UCSD-AML1 (cell line): Measurements from ENCODE around the gene DCP1A.
"Not testable (repeated sequence)": the region's sequence is repeated elsewhere in the genome, so short reads cannot be mapped to it uniquely, and the experiment has no call there.

Source experiments
- DNase-seq: peaks from one replicate; lab custom pipeline; 2025; ENCODE audit not compliant: unreplicated experiment; lab: John Stamatoyannopoulos, UW

DCP1A gene

DNA sequence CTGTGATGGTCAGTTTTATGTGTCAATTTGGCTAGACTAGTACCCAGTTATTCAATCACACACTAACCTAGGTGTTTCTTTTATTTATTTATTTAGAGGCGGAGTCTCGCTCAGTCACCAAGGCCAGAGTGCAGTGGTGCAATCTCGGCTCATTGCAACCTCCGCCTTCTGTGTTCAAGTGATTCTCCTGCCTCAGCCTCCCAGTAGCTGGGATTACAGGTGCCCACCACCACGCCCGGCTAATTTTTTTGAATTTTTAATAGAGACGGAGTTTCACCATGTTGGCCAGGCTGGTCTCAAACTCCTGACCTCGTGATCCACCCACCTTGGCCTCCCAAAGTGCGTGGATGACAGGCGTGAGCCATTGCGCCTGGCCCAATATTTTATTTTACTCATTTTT is 78.2 kb downstream of the DCP1A start:
- DNase-seq = not testable (repeated sequence)

DNA sequence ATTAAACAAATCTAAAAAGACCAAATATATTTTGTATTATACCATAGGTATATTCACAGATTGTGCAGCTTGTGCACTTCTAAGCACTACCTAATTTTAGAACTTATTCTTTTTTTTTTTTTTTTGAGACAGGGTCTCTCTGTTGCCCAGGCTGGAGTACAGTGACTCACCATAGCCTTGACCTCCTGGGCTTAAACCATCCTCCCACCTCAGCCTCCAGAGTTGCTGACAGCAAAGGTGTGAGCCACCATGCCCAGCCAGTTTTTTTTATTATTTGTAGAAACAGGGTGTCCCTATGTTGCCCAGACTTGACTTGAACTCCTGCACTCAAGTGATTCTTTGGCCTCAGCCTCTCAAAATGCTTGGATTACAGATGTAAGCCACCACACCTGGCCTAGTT is 79.6 kb downstream of the DCP1A start:
- no peak for DNase-seq

DNA sequence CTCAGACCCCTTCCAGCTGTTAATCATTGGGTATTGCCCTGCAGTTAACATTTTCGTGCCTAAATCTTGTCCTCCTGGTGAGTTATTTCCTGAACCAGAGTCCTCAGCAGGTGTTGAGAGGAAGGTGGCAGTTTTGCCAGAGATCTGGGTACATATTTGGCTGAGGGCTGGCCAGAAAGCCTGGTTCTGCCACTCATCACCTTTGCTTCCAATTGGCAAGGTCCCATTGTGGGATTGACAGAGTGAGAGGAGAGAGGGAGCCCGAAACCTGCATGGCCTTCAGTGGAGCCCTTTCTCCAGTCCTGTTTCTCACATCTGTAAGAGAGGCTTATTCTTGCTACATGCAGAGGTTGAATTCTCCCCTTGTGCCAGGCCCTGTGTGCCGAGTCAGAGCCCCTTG is 82.6 kb downstream of the DCP1A start:
- no peak for DNase-seq

DNA sequence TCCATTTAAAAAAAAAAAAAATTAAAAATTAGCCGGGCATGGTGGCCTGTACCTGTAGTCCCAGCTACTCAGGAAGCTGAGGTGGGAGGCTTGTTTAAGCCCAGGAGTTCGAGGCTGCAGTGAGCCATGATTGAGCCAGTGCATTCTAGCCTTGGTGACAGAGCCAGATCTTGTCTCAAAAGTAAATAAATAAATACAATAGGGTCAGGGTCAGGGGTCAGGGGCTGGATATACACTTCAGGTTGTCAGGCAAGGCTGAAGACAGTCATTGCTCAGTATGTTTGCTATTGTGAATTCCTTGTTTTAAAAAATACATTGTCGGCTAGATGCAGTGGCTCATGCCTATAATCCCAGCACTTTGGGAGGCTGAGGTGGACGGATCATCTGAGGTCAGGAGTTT is 83.4 kb downstream of the DCP1A start:
- DNase-seq = no peak

DNA sequence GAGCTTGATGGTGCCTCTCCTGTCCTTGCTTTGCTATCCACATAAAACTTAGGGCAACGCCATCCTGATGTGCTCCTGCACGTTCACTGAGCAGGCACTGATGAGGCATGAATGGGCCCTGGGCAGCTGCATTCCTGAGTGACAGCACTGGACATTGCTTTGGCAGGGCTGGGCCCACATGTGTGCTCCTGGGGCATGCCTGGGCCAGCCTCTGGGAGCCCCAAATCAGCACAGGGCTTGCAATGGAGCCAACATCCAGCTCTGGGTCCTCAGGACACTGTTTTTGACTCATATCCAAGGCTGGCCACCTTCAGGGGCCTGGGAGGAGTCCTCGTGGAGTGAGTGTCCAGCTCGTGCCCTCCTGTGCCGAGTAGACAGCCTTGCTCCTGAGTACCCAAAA is 85.6 kb downstream of the DCP1A start:
- DNase-seq = no peak

DNA sequence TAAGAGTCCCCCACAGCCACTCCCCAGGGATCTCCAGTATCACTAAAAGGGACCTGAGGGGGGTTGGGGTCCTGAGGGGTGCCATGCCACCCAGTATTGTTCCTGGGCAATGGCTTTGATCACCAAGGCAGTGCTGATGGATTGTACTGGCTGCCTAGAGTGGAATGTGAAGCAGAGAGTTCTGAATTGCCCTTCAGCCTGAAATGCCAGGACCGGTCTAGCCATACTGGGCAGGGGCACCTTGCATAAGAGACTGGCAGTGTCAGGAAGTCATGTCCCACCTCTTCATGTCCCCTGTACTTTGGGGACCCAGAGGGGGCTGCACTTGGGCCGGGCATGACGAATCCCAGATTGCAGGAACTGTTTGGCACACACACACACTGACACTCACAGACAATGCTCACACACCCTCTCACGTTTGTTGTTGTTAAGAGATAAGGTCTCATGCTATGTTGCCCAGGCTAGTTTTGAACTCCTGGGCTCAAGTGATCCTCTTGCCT is 87.0 kb downstream of the DCP1A start:
- DNase-seq = no peak

DNA sequence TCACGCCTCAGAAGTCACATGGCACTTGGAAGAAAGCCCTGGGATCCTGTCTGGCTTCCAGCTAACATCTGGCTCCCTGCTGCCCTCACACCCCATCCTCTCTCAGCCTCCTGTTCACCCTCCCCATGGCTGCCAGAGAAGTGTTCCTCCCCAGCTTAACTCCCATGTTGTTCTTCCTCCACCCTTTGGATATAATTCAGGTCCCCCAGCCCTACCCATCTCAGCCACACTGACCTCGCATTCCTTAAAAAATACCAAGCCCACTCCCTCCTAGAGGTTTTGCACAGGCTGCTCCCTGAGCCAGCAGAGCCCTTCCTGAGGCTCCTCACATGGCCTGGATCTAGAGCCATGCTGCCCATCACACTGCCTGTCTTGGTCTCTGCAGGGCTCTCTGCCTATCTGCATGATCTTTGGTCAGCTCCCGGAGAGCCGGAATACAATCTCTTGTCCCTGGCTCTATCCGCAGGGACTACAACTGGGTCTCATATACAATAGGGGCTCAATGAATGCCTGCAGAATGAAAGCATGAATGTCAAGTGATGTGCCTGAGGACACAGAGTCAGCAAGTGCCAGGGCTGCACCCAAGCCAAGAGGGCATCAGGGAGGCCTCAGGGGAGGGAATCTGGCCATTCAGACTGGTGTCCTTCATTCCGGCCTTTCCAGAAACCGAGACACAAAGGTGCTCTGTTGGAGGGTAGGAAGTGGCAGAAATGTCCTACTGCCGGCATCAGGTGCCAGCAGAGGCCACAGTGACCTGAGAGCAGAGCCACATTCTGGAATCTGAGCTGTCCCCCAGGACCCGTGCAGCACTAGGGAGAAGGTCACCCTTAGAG is 87.7 kb downstream of the DCP1A start:
- DNase-seq = no peak

DNA sequence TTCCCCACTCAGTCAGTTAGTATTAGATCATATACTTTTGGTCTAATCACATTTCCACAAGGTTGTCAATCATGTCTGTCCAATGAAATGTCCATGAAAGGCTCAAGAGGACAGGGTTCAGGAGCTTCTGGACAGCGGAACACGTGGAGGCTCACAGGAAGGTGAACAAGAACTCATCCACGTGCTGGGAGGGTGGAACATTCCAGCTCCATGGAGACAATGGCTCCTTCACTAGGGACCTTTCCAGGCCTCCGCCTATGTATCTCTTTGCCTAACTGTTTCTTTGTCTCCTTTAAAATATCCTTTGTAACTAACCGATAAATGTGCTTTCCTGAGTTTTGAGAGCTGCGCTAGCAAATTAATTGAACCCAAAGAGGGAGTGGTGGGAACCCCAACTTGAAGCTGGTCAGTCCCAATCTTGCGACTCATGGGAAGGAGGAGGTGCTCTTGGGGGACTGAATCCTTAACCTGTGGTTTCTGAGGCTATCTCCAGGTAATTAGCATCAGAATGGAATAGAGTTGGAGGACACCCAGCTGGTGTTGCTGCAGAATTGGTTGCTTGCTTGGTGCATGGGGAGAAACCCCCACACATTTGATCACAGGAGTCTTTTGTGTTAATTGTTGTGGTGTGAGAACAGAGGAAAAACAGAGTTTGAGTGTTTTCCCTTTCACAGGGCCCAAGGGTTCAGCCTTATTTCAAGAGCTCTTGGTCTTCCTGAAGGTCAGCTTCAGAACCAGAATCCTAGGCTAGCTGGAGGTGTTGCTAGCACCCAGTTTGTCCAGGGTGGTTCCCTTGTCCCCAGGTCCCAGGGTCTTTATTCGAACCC is 88.5 kb downstream of the DCP1A start:
- no peak for DNase-seq

DNA sequence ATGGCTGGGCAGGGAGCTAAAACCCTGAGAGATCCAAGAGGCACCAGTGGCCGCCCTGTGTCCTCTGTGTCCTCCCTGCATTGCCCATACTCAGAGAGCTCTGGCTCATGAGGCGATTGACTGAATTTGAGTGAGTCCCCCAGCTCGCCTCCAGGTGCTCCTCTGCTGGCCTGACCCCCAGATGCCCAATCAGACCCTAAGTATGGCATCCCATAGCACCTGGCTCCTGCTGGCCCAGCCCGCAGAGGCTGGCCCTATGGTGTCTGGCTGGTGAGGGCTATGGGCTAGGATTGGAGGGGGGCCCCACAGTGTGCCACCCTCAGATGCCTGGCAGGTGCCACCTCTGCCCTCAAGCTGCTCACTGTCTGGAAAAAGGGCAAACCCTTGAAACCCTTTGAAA is 89.9 kb downstream of the DCP1A start:
- no peak for DNase-seq

DNA sequence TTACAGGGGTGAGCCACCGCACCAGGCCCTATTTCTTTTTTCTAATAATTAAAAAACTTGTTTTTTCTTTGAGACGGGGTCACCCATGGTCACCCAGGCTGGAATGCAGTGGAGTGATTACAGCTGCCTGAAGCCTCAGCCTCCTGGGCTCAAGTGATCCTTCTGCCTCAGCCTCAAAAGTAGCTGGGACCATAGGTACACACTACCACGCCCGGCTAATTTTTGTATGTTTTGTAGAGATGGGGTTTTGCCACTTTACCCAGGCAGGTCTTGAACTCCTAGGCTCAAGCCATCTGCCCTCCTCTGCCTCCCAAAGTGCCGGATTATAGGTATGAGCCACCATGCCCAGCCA is 90.7 kb downstream of the DCP1A start:
- no peak for DNase-seq

DNA sequence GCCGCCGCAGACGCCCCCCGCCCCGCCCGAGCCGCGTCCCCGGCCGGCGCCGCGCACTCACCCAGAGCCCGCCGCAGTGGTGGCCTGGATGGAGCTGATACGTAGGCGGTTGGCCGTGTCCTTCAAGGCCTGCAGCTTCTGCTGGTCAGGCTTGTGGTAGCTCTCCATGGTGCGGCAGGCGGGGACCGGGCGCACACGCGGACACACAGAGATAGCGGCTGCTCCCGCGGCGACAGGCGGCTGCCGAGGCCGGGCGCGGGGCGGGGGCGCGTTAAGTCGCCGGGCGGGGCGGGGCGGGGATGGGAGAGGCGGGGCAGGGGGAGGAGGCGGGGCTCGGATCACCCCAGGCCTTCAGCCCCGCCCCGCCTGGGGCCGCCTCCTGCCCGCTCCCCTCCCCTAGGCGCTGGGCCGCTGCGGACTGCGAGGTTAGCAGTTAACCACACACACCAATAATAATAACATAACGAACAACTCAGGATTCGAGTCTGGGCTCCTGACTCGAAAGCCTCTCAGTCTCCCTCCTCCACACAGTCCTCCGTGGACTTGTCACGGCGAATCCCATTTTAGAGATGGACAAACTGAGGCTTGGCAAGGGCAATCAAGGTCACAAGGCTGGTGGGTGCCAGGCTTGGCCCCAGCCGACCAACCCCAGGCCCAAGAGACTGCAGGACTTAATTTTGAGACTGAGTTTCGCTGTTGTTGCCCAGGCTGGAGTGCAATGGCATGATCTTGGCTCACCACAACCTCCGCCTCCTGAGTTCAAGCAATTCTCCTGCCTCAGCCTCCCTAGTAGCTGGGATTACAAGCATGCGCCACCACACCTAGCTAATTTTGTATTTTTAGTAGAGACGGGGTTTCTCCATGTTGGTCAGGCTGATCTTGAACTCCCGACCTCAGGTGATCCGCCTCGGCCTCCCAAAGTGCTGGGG is 91.3 kb downstream of the DCP1A start, which contains the start of gene TKT:
Gene TKT (minus strand): TSS at position 248 of the 929 bp plus-strand sequence. CDS start 80 bp downstream, at position 168.
- DNase-seq = peak; percentile 90

DNA sequence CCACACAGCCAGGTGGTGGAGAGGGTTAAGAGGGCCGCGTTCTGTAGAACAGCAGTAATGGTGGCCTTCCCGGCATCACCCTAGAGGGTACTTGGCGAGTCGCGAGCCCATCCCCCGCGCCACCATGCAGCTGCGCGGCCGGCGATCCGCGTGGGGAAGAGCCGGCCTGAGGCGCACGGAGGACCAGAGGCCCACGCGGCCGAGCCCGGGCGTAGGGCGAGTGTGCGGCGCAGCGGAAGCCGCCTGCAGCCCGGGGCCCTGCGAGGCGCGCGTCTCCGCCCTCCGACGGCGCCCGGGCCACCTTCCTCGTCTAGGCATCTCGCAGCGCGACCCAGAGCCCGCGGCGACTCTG is 91.9 kb downstream of the DCP1A start:
- DNase-seq = peak; percentile 73

DNA sequence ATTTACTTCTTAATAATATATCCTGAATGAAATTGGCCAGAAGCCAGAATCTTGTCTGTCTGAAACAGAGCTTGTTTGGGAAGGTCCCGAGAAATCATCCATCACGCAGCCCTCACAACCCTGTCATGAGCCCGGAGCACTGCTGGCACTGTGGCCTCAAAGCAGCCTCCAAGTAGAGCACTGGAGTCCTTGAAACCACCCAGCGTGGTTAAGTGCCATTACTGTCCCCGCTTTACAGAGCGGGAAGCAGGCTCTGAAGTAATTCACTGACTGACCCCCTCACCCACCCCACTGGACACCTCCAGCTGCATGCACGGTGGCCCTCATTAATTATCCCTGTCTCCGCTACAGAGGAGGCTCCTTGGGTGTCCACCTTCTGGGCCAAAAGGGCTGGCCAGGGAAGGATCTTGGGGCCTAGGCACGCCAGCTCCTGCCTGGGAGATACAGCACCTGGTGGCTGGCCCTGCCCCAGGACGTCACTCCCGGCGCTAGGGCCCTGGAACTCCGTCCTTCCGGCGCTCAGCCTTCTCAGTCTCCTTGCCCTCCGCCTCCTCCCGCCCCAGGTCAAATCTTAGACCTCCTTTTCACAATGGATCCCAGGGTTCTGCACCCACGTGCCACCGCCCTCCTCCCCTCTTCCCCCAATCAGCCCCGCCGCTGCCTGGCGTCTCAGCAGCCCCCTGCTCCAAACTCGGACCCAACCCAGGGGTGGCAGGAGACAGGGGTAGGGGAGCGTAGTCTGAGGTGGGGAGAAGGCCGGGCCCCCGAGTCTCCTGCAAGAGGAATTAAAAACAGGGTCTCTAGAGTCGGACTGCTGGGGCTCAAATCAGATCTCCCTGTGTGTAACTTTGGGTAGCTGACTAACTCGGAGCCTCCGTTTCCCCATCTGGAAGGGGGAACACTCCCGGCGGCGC is 92.6 kb downstream of the DCP1A start:
- DNase-seq = peak; percentile 66

DNA sequence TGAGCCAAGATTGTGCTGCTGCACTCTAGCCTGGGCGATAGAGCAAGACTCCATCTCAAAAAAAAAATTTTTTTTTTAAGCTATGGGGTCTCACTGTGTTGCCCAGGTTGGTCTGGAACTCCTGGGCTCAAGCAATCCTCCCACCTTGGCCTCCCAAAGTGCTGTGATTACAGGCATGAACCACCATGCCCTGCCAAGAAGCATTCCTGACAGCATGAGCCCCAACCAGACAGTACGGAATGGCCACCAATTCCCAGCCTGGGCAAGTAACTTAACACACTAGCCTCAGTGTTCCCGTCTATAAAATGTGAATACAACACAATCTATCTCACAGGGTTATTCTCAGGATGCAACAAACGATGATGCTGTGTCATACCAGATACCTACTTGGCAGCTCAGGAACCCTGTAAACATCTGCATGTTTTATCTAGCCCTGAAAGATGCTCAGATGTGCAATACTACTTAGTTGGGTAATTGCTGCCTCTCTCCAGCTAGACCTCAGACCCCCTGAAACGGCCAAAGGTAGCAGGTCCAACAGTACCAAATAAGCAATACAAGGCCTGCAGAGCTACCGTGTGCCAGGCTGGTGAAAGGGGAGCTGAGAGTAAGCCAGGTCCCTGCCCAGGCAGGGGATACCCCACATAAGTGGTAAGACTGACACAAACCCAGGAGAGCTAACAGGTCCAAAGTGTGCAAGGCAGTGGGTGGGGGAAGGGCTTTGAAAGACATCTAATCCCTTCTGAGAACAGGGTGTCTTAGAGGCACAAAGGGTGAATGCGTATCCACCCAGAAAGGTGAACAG is 93.4 kb downstream of the DCP1A start:
- DNase-seq = no peak

DNA sequence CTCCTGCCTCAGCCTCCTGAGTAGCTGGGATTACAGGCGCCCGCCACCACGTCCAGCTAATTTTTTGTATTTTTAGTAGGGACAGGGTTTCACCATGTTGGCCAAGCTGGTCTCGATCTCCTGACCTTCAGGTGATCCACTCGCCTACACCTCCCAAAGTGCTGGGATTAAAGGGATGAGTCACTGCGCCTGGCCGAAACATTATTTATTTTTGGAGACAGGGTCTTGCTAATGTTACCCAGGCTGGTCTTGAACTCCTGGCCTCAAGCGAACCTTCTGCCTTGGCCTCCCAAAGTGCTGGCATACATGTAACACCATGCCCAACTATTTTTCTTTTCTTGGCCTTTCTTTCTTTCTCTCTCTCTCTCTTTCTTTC is 94.4 kb downstream of the DCP1A start:
- not testable (repeated sequence) for DNase-seq

DNA sequence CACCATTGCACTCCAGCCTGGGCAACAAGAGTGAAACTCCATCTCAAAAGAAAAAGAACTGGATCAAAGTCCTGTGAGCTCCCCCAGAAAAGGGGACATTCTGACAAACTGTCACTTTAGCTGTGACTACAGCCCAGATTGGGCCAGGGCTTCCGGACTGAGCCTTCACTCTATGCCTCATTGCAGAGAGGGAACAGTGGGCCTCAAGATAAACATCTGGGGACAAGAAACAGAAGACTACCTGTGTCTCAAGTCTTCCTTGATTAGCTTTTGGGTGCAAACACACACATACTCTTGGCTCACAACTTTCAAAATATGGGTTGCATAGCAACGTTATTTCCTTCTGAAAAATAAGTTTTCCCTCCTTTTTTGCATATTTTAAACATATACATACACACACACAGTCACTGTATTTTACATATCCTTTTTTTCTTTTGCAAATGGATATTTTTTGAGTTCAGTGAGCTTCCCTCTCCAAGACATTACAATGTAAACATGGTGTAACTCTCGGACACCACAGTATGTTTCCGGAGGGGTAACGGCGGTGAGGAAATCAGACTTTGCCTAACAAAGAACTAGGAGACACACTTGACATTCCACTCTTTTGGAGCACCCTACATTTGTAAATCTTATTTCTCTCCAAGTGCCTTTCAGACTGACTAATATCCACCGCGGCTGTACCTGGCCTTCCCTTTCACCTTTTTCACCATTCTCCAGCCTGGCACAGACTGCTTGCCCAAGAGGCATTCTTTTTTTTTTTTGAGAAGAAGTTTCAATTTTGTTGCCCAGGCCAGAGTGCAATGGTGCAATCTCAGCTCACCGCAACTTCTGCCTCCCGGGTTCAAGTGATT is 95.0 kb downstream of the DCP1A start:
- no peak for DNase-seq

DNA sequence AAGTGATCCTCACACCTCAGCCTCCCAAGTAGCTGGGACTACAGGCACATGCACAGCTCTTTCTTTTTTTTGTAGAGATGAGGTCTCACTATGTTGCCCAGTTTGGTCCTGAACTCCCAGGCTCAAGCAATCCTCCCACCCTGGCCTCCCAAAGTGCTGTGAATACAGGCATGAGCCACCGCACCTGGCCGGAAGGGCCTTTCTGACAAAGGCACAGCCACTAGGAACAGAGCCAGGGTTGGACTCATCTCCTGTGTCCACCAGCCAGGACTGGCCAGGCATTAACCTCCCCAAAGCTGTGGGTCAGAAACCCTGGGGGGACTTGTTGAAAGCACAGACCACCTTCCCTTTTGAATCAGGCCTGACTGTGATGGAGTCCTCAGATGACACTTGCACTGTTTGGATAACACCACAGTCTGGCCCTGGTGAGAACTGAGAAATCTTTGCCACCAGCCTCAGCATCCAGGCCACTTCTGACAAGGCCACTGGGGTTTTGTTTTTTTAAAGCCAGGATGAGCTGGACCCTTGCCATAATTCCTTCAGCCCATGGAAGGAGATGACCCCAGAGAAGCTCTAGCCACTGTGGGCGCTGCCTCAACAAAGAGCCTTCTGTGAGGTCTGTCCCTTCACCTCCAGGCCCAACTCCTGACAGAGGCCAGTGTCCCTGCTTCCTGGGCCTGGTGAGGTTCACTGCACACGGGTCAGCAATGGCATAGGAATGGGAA is 96.3 kb downstream of the DCP1A start:
- DNase-seq = no peak

DNA sequence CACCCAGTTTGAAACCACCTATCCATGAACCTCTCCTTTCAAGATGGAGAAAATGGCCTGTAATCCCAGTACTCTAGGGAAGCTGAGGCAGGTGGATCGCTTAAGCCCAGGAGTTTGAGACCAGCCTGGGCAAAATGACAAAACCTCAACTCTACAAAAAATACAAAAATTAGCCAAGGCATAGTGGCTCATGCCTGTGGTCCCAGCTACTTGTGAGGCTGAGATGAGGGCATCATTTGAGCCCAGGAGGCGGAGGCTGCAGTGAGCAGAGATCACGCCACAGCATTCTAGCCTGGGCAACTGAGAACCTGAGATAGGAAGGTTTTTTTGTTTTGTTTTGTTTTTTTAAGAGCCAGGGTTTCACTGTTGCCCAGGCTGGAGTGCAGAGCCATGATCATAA is 96.9 kb downstream of the DCP1A start:
- no peak for DNase-seq
